ENCODE data around the gene NT5C2. TPM values are rescaled to one million over a fixed set of nuclear protein-coding genes. Genes with fewer than 3 reads are reported as not detected.
"Not testable (repeated sequence)": the region's sequence is repeated elsewhere in the genome, so short reads cannot be mapped to it uniquely, and the experiment has no call there.

The NT5C2 gene
- total RNA-seq, 4 donors from 2014 or later = 36.0 to 53.6 (median 40.8) TPM

- intact Hi-C loops (cut with DNase I; ENCODE audit: low total_unique reads) = no loop called here
- H3K4me3 ChIP-seq (ENCODE audit: low read depth, poor library complexity, severe bottlenecking) = no peak overlapping the region
- no peak for DNase-seq (ENCODE audit: low spot score in 2 of 2)
- WGBS, 2 donors = 94 to 98% methylated on average over 1 of the region's 1 CpG
- TF ChIP-seq CTCF (IDR thresholded peaks at IDR 0.05) (no peak), POLR2A (IDR thresholded peaks at IDR 0.05) (no peak)
Measured at GRCh38 chr10:103145046-103145445, 48.0 kb downstream of the NT5C2 start.

- no peak overlapping the region for H3K4me3 ChIP-seq (ENCODE audit: low read depth, poor library complexity, severe bottlenecking)
- no peak for DNase-seq (ENCODE audit: low spot score in 2 of 2)
- 74% methylated on average over 2 of the region's 2 CpGs for WGBS, 2 donors
- no peak for TF ChIP-seq CTCF (IDR thresholded peaks at IDR 0.05)
- no peak for TF ChIP-seq POLR2A (IDR thresholded peaks at IDR 0.05)
- intact Hi-C loops (cut with DNase I; ENCODE audit: low total_unique reads) = no loop called here
Measured at GRCh38 chr10:103144041-103144440, 49.0 kb downstream of the NT5C2 start.

GRCh38 chr10:103143641-103144040 lies 49.4 kb downstream of the NT5C2 start:
- DNase-seq (ENCODE audit: low spot score in 2 of 2); H3K4me3 ChIP-seq (ENCODE audit: low read depth, poor library complexity, severe bottlenecking); intact Hi-C loops (cut with DNase I; ENCODE audit: low total_unique reads): not testable (repeated sequence)
- WGBS, 2 donors = 95 to 96% methylated on average over 3 of the region's 3 CpGs

GRCh38 chr10:103141950-103142349 lies 51.1 kb downstream of the NT5C2 start:
- intact Hi-C loops (cut with DNase I; ENCODE audit: low total_unique reads) = no loop called here
- H3K4me3 ChIP-seq (ENCODE audit: low read depth, poor library complexity, severe bottlenecking) = no peak overlapping the region
- WGBS, 2 donors = 81 to 88% methylated on average over 2 of the region's 2 CpGs
- DNase-seq (ENCODE audit: low spot score in 2 of 2) = no peak
- TF ChIP-seq POLR2A (IDR thresholded peaks at IDR 0.05) (no peak), CTCF (IDR thresholded peaks at IDR 0.05) (no peak)

- no peak for DNase-seq (ENCODE audit: low spot score in 2 of 2)
- TF ChIP-seq CTCF (IDR thresholded peaks at IDR 0.05) (no peak), POLR2A (IDR thresholded peaks at IDR 0.05) (no peak)
- no peak overlapping the region for H3K4me3 ChIP-seq (ENCODE audit: low read depth, poor library complexity, severe bottlenecking)
- intact Hi-C loops (cut with DNase I; ENCODE audit: low total_unique reads) = no loop called here
- 61 to 67% methylated on average over 1 of the region's 1 CpG for WGBS, 2 donors
Measured at GRCh38 chr10:103140469-103140868, 52.6 kb downstream of the NT5C2 start.

GRCh38 chr10:103139803-103140202 lies 53.3 kb downstream of the NT5C2 start:
- intact Hi-C loops (cut with DNase I; ENCODE audit: low total_unique reads) = no loop called here
- 92 to 97% methylated on average over 3 of the region's 3 CpGs for WGBS, 2 donors
- H3K4me3 ChIP-seq (ENCODE audit: low read depth, poor library complexity, severe bottlenecking) = no peak overlapping the region
- TF ChIP-seq POLR2A (IDR thresholded peaks at IDR 0.05) = no peak
- no peak for TF ChIP-seq CTCF (IDR thresholded peaks at IDR 0.05)
- no peak for DNase-seq (ENCODE audit: low spot score in 2 of 2)

GRCh38 chr10:103135168-103135567 lies 57.9 kb downstream of the NT5C2 start:
- H3K4me3 ChIP-seq (ENCODE audit: low read depth, poor library complexity, severe bottlenecking); intact Hi-C loops (cut with DNase I; ENCODE audit: low total_unique reads); DNase-seq (ENCODE audit: low spot score in 2 of 2): not testable (repeated sequence)
- WGBS, 2 donors = 77 to 85% methylated on average over 3 of the region's 3 CpGs

Data from lower leg skin (tissue), 4 donors.